ENCODE data around the gene ZSCAN23.

Gene ZSCAN23

GRCh38 chr6:28443112-28443773 lies at the start of gene ZSCAN23:
Gene ZSCAN23, minus strand, starts transcription at chr6:28443491. Its CDS starts 7,225 bp downstream, at chr6:28436266.
- Histone ChIP-seq H3K27me3 (replicated peaks; ENCODE audit: control insufficient read depth, insufficient read depth, low read length) (no peaks in the 10 kb centered on the region; the same call in 1 of the 2 replicates), H3K4me3 (replicated peaks; ENCODE audit: low read depth, low read length) (peak within 1 kb of the TSS; percentile 81), H3K36me3 (ENCODE audit: control insufficient read depth, insufficient read depth, low read length) (no peaks in the 10 kb centered on the region)
- DNase-seq (ENCODE audit: extremely low read depth, insufficient read length) = peak; percentile 88
- TF ChIP-seq, protein P1, sequence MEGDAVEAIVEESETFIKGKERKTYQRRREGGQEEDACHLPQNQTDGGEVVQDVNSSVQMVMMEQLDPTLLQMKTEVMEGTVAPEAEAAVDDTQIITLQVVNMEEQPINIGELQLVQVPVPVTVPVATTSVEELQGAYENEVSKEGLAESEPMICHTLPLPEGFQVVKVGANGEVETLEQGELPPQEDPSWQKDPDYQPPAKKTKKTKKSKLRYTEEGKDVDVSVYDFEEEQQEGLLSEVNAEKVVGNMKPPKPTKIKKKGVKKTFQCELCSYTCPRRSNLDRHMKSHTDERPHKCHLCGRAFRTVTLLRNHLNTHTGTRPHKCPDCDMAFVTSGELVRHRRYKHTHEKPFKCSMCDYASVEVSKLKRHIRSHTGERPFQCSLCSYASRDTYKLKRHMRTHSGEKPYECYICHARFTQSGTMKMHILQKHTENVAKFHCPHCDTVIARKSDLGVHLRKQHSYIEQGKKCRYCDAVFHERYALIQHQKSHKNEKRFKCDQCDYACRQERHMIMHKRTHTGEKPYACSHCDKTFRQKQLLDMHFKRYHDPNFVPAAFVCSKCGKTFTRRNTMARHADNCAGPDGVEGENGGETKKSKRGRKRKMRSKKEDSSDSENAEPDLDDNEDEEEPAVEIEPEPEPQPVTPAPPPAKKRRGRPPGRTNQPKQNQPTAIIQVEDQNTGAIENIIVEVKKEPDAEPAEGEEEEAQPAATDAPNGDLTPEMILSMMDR (IDR thresholded peaks at IDR 0.05; ENCODE audit: insufficient read depth, low read length, poor library complexity, severe bottlenecking) = no peak

- no peaks in the 10 kb centered on the region for H3K36me3 ChIP-seq (ENCODE audit: control insufficient read depth, insufficient read depth, low read length)
- no peak overlapping the region for H3K4me3 ChIP-seq (replicated peaks; ENCODE audit: low read depth, low read length)
- no peaks in the 10 kb centered on the region for H3K27me3 ChIP-seq (replicated peaks; ENCODE audit: control insufficient read depth, insufficient read depth, low read length)
- DNase-seq (ENCODE audit: extremely low read depth, insufficient read length) = no peak
- TF ChIP-seq, protein P1 (IDR thresholded peaks at IDR 0.05; ENCODE audit: insufficient read depth, low read length, poor library complexity, severe bottlenecking) = no peak
These were observed 48.7 kb upstream of the ZSCAN23 start for GRCh38 chr6:28491984-28492317.

GRCh38 chr6:28490205-28490890 lies 47.1 kb upstream of the ZSCAN23 start:
- H3K36me3 ChIP-seq (ENCODE audit: control insufficient read depth, insufficient read depth, low read length) = no peaks in the 10 kb centered on the region
- peak; percentile 22 for DNase-seq (ENCODE audit: extremely low read depth, insufficient read length)
- H3K4me3 ChIP-seq (replicated peaks; ENCODE audit: low read depth, low read length) = peak overlapping the region; percentile 54
- TF ChIP-seq, protein P1 (IDR thresholded peaks at IDR 0.05; ENCODE audit: insufficient read depth, low read length, poor library complexity, severe bottlenecking) = no peak
- no peaks in the 10 kb centered on the region for H3K27me3 ChIP-seq (replicated peaks; ENCODE audit: control insufficient read depth, insufficient read depth, low read length)

- TF ChIP-seq, protein P1 (IDR thresholded peaks at IDR 0.05; ENCODE audit: insufficient read depth, low read length, poor library complexity, severe bottlenecking) = no peak
- Histone ChIP-seq H3K36me3 (ENCODE audit: control insufficient read depth, insufficient read depth, low read length) (no peaks in the 10 kb centered on the region), H3K27me3 (replicated peaks; ENCODE audit: control insufficient read depth, insufficient read depth, low read length) (no peaks in the 10 kb centered on the region), H3K4me3 (replicated peaks; ENCODE audit: low read depth, low read length) (peak overlapping the region; percentile 54)
- peak; percentile 79 for DNase-seq (ENCODE audit: extremely low read depth, insufficient read length)
These were observed 46.3 kb upstream of the ZSCAN23 start for GRCh38 chr6:28489366-28490204.

DNA sequence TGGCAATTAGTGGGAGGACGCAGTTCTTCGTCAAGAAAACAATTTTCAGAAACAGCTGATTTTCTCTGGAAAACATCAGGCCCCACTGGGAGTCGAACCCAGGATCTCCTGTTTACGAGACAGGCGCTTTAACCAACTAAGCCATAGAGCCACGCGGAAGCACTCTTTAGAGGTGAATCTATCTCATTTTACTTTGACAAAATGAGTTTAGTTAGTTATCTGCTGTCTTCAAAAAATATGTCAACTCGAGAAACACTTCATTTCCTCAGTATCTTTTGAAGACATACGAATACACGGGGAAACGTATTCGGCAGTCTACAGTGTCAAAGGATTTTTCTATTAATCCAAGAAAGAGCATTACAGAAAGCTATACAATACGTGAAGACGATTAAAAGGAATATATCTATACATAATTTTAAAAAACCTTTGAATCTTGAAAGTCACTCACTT lies 45.6 kb upstream of the ZSCAN23 start:
- Histone ChIP-seq H3K27me3 (replicated peaks; ENCODE audit: control insufficient read depth, insufficient read depth, low read length) (no peaks in the 10 kb centered on the region), H3K4me3 (replicated peaks; ENCODE audit: low read depth, low read length) (peak overlapping the region; percentile 54), H3K36me3 (ENCODE audit: control insufficient read depth, insufficient read depth, low read length) (no peaks in the 10 kb centered on the region)
- peak; percentile 43 for DNase-seq (ENCODE audit: extremely low read depth, insufficient read length)
- TF ChIP-seq, protein P1 (IDR thresholded peaks at IDR 0.05; ENCODE audit: insufficient read depth, low read length, poor library complexity, severe bottlenecking) = no peak

Data from GM06990 (cell line).